Testis (tissue), 3 donors: ENCODE data around the gene MIX23. TPM values are rescaled to one million over a fixed set of nuclear protein-coding genes. Genes with fewer than 3 reads are reported as not detected.

Experiments used
- DNase-seq: peaks from one replicate; pipeline ENCODE4 v3.0.0-alpha.2; 2019
- H3K27ac ChIP-seq, 2 donors: fragments of 200-600 bp; sonication (generic); one replicate each; pipeline ENCODE4 v1.5.1; 2019
- H3K27me3 ChIP-seq: fragments of 200-600 bp; sonication (generic); one replicate; pipeline ENCODE4 v1.5.1; 2019
- H3K36me3 ChIP-seq: fragments of 200-600 bp; sonication (generic); one replicate; pipeline ENCODE4 v1.5.1; 2017; ENCODE audit warnings: low read depth; ENCODE audit errors: missing control alignments
- H3K4me1 ChIP-seq: fragments of 200-600 bp; sonication (generic); one replicate; pipeline ENCODE4 v1.5.1; 2019
- H3K4me3 ChIP-seq, 2 donors: fragments of 200-600 bp; sonication (generic); one replicate each; pipeline ENCODE4 v1.5.1; 2017 to 2019
- H3K9me3 ChIP-seq: fragments of 200-600 bp; sonication (generic); one replicate; pipeline ENCODE4 v1.5.1; 2017
- CTCF ChIP-seq, 3 experiments: fragments of 450-650 bp in 2 of 3; fragments of 200-600 bp in 1 of 3; sonication (generic) in 1 of 3; IDR thresholded peaks; one replicate each; pipeline ENCODE4 v1.5.1; 2016 to 2019; ENCODE audit warnings: antibody characterized with exemption in 3 of 3, mild to moderate bottlenecking in 2 of 3, moderate library complexity in 1 of 3
- POLR2A ChIP-seq: fragments of 450-650 bp; IDR thresholded peaks from one replicate; pipeline ENCODE4 v1.6.1; 2017; ENCODE audit warnings: antibody characterized with exemption, mild to moderate bottlenecking, moderate library complexity
- WGBS, 2 donors: methylation state at CpG; one replicate each; pipeline ENCODE4 v1.1.5; 2018; 5-methylcytosine and 5-hydroxymethylcytosine counted together
- intact Hi-C: fragments of 100-400 bp; cut with DNase I; formaldehyde crosslinking; loops from one replicate; pipeline ENCODE4 v1.15.1; 2023; ENCODE audit warnings: low total_unique reads
- polyA plus RNA-seq: library from polyadenylated mRNA; stranded (reverse); fragments of 350-450 nt; fragmentation: Illumina TruSeq; extraction: RNeasy Lipid Tissue Mini Kit (QIAGEN cat#74804); gene quantifications from one replicate; pipeline ENCODE4 v1.2.3, GENCODE V29; 2014; ENCODE audit warnings: low read depth, low replicate concordance; ENCODE audit not compliant: insufficient read depth
- total RNA-seq, 2 donors: library from RNA; depleted of rRNA; stranded (reverse); fragments of >200 nt; gene quantifications; one replicate each; pipeline ENCODE4 v1.2.3, GENCODE V29; 2016

The MIX23 gene
- total and polyA plus RNA-seq, 3 donors from 2014 or later, result 19.3 to 21.0 (median 19.9) TPM

- 86 to 97% methylated on average over 1 of the region's 1 CpG for WGBS, 2 donors
- Histone ChIP-seq H3K36me3 (no peaks in the 10 kb centered on the region), H3K4me3 (no peak overlapping the region), H3K27me3 (no peaks in the 10 kb centered on the region), H3K27ac (no peak overlapping the region), H3K4me1 (no peaks in the 10 kb centered on the region), H3K9me3 (no peaks in the 10 kb centered on the region)
- no peak for DNase-seq
- TF ChIP-seq CTCF (IDR thresholded peaks at IDR 0.05), result no peak
- TF ChIP-seq POLR2A, result no peak
- intact Hi-C loops, result no loop called here
Observed at GRCh38 chr3:122365073-122365472, 18.0 kb downstream of the MIX23 start.

GRCh38 chr3:122364490-122364889 lies 18.5 kb downstream of the MIX23 start:
- 41 to 65% methylated on average over 2 of the region's 2 CpGs for WGBS, 2 donors
- H3K9me3 ChIP-seq, result no peaks in the 10 kb centered on the region
- no peak overlapping the region for H3K4me3 ChIP-seq
- TF ChIP-seq POLR2A (no peak), CTCF (IDR thresholded peaks at IDR 0.05) (no peak)
- no peak overlapping the region for H3K27ac ChIP-seq
- no peaks in the 10 kb centered on the region for H3K36me3 ChIP-seq
- intact Hi-C loops, result no loop called here
- H3K4me1 ChIP-seq, result no peaks in the 10 kb centered on the region
- H3K27me3 ChIP-seq, result no peaks in the 10 kb centered on the region
- DNase-seq, result no peak

GRCh38 chr3:122362026-122362425 lies 21.0 kb downstream of the MIX23 start:
- intact Hi-C loops, result no loop called here
- 89 to 91% methylated on average over 2 of the region's 2 CpGs for WGBS, 2 donors
- Histone ChIP-seq H3K27ac (no peak overlapping the region), H3K4me3 (no peak overlapping the region), H3K36me3 (no peaks in the 10 kb centered on the region), H3K9me3 (no peaks in the 10 kb centered on the region), H3K4me1 (no peaks in the 10 kb centered on the region), H3K27me3 (no peaks in the 10 kb centered on the region)
- DNase-seq, result no peak
- TF ChIP-seq POLR2A (no peak), CTCF (IDR thresholded peaks at IDR 0.05) (no peak)

GRCh38 chr3:122358703-122359032 lies 24.4 kb downstream of the MIX23 start:
- DNase-seq, result no peak
- no peak for TF ChIP-seq CTCF (IDR thresholded peaks at IDR 0.05)
- no peak for TF ChIP-seq POLR2A
- Histone ChIP-seq H3K27me3 (no peaks in the 10 kb centered on the region), H3K4me1 (no peaks in the 10 kb centered on the region), H3K4me3 (no peak overlapping the region), H3K27ac (no peak overlapping the region), H3K9me3 (no peaks in the 10 kb centered on the region), H3K36me3 (no peaks in the 10 kb centered on the region)
- intact Hi-C loops, result no loop called here
- WGBS, 2 donors, result 93 to 95% methylated on average over 2 of the region's 2 CpGs

- intact Hi-C loops, result no loop called here
Observed at GRCh38 chr3:122357828-122358702, 25.0 kb downstream of the MIX23 start.

More at GRCh38 chr3:122357828-122358702, 25.0 kb downstream of the MIX23 start:
- Histone ChIP-seq H3K4me3 (no peak overlapping the region), H3K4me1 (no peaks in the 10 kb centered on the region), H3K9me3 (no peaks in the 10 kb centered on the region), H3K27ac (no peak overlapping the region), H3K36me3 (no peaks in the 10 kb centered on the region), H3K27me3 (no peaks in the 10 kb centered on the region)
- TF ChIP-seq CTCF (IDR thresholded peaks at IDR 0.05) (no peak), POLR2A (no peak)
- no peak for DNase-seq
- 75 to 86% methylated on average over 2 of the region's 2 CpGs for WGBS, 2 donors
